OCI-LY3 (cell line): ENCODE data around the gene GABRR2.

ENCODE experiments used
- H2AFZ ChIP-seq: fragments of 200-600, 300-600 bp; shearing (Covaris generic); 2 replicates; pipeline ENCODE4 v1.6.0; 2014; ENCODE audit warnings: antibody characterized with exemption, low read depth, low read length
- H3K27ac ChIP-seq: fragments of 200-600, 300-600 bp; sonication (generic); 2 replicates; pipeline ENCODE4 v1.5.1; 2014; ENCODE audit warnings: mild to moderate bottlenecking, low read length, moderate library complexity, mixed read lengths
- H3K27me3 ChIP-seq: fragments of 200-600, 300-600 bp; sonication (generic); 2 replicates; pipeline ENCODE4 v1.6.1; 2014; ENCODE audit warnings: low read depth, low read length, mixed read lengths
- H3K36me3 ChIP-seq: fragments of 200-600, 300-600 bp; sonication (generic); replicated peaks from 2 replicates; pipeline ENCODE3; 2014; ENCODE audit warnings: low read depth, low read length, mixed read lengths
- H3K4me1 ChIP-seq: fragments of 300-600, 200-600 bp; sonication (generic); 2 replicates; pipeline ENCODE4 v1.6.1; 2014; ENCODE audit warnings: low read length, mixed read lengths
- H3K4me2 ChIP-seq: fragments of 200-600, 300-600 bp; sonication (generic); 2 replicates; pipeline ENCODE4 v1.6.1; 2014; ENCODE audit warnings: low read length, mixed read lengths
- H3K4me3 ChIP-seq: fragments of 300-600, 200-600 bp; sonication (generic); 2 replicates; pipeline ENCODE4 v1.5.1; 2014; ENCODE audit warnings: antibody characterized with exemption, mild to moderate bottlenecking, low read length, moderate library complexity
- H3K79me2 ChIP-seq: fragments of 300-600, 200-600 bp; shearing (Covaris generic); 2 replicates; pipeline ENCODE4 v1.6.1; 2014; ENCODE audit warnings: mild to moderate bottlenecking, low read length, mixed read lengths
- H3K9ac ChIP-seq: fragments of 300-600, 200-600 bp; shearing (Covaris generic); 2 replicates; pipeline ENCODE4 v1.6.0; 2014; ENCODE audit warnings: mild to moderate bottlenecking, low read length, moderate library complexity
- H3K9me3 ChIP-seq: fragments of 200-600, 300-600 bp; shearing (Covaris generic); 2 replicates; pipeline ENCODE4 v1.6.1; 2014; ENCODE audit warnings: low read length, mixed read lengths; ENCODE audit not compliant: insufficient read depth
- H4K20me1 ChIP-seq: fragments of 200-600, 300-600 bp; sonication (generic); 2 replicates; pipeline ENCODE4 v1.6.1; 2016; ENCODE audit warnings: low read length, mixed read lengths; ENCODE audit not compliant: insufficient read depth
- CTCF ChIP-seq: fragments of 200-600, 300-600 bp; sonication (generic); IDR thresholded peaks from 2 replicates; pipeline ENCODE4 v1.5.1; 2014; ENCODE audit warnings: antibody characterized with exemption, low read length, low read depth
- EZH2phosphoT487 ChIP-seq: fragments of 200-600 bp; shearing (Covaris generic); IDR thresholded peaks from 2 replicates; pipeline ENCODE4 v1.6.1; 2018; ENCODE audit warnings: antibody characterized with exemption, mixed run types, low read depth

The GABRR2 gene

GRCh38 chr6:89353702-89354392 is 38.7 kb upstream of the GABRR2 start:
- Histone ChIP-seq H3K27me3 (no peaks in the 10 kb centered on the region), H3K9ac (peak overlapping the region; percentile 85), H3K4me3 (peak overlapping the region; percentile 93), H2AFZ (no peak overlapping the region), H3K79me2 (peaks cover 40% of the 10 kb centered on the region), H3K9me3 (no peaks in the 10 kb centered on the region), H3K36me3 (peaks cover 11% of the 10 kb centered on the region), H4K20me1 (peaks cover 15% of the 10 kb centered on the region), H3K27ac (no peak overlapping the region), H3K4me1 (peaks cover 63% of the 10 kb centered on the region), H3K4me2 (peak overlapping the region; percentile 86)
- TF ChIP-seq CTCF = no peak
- TF ChIP-seq EZH2phosphoT487 = no peak

- no peaks in the 10 kb centered on the region for H3K27me3 ChIP-seq
- H3K4me2 ChIP-seq = peak overlapping the region; percentile 86
- H4K20me1 ChIP-seq = peaks cover 22% of the 10 kb centered on the region
- H3K4me1 ChIP-seq = peaks cover 62% of the 10 kb centered on the region
- H3K27ac ChIP-seq = peak overlapping the region; percentile 66
- peaks cover 47% of the 10 kb centered on the region for H3K79me2 ChIP-seq
- H3K4me3 ChIP-seq = peak overlapping the region; percentile 93
- H3K9me3 ChIP-seq = no peaks in the 10 kb centered on the region
- no peak for TF ChIP-seq EZH2phosphoT487
- TF ChIP-seq CTCF = no peak
- peak overlapping the region; percentile 85 for H3K9ac ChIP-seq
- peaks cover 11% of the 10 kb centered on the region for H3K36me3 ChIP-seq
- H2AFZ ChIP-seq = peak overlapping the region; percentile 73; the same call in 1 of the 2 replicates
Observed at GRCh38 chr6:89353118-89353556, 38.0 kb upstream of the GABRR2 start.

GRCh38 chr6:89352278-89353117 is 37.4 kb upstream of the GABRR2 start, which contains the start of gene UBE2J1:
TSS of gene UBE2J1 (minus strand) at chr6:89352722. CDS start at chr6:89352569, 153 bp downstream.
- Histone ChIP-seq H2AFZ (peak within 1 kb of the TSS; percentile 73; the same call in 1 of the 2 replicates), H3K9ac (peak within 1 kb of the TSS; percentile 85), H4K20me1 (peaks cover 28% of the 10 kb centered on the region), H3K4me3 (peak within 1 kb of the TSS; percentile 93), H3K27ac (peak within 1 kb of the TSS; percentile 66), H3K4me1 (peaks cover 55% of the 10 kb centered on the region), H3K36me3 (peaks cover 11% of the 10 kb centered on the region), H3K9me3 (no peaks in the 10 kb centered on the region), H3K27me3 (no peaks in the 10 kb centered on the region), H3K4me2 (peak within 1 kb of the TSS; percentile 86), H3K79me2 (peaks cover 53% of the 10 kb centered on the region)
- no peak for TF ChIP-seq EZH2phosphoT487

GRCh38 chr6:89351671-89352277 is 36.7 kb upstream of the GABRR2 start:
- Histone ChIP-seq H3K79me2 (peaks cover 61% of the 10 kb centered on the region), H3K4me1 (peaks cover 48% of the 10 kb centered on the region), H3K27ac (peak overlapping the region; percentile 66), H3K4me3 (peak overlapping the region; percentile 93), H3K27me3 (no peaks in the 10 kb centered on the region), H3K9me3 (no peaks in the 10 kb centered on the region), H2AFZ (no peak overlapping the region), H3K9ac (peak overlapping the region; percentile 85), H4K20me1 (peaks cover 34% of the 10 kb centered on the region), H3K4me2 (peak overlapping the region; percentile 86), H3K36me3 (peaks cover 11% of the 10 kb centered on the region)
- no peak for TF ChIP-seq CTCF
- TF ChIP-seq EZH2phosphoT487 = no peak
